ENCODE results near the gene TSR3.

Gene TSR3

GRCh38 chr16:1308036-1308976 lies 43.4 kb downstream of the TSR3 start:
- no peak for DNase-seq (ENCODE audit: low read depth)

- no peak for DNase-seq (ENCODE audit: low read depth)
These were observed 45.3 kb downstream of the TSR3 start for GRCh38 chr16:1306334-1306733.

GRCh38 chr16:1305823-1306222 lies 45.9 kb downstream of the TSR3 start:
- no peak for DNase-seq (ENCODE audit: low read depth)

- DNase-seq (ENCODE audit: low read depth) = no peak
These were observed 50.1 kb downstream of the TSR3 start for GRCh38 chr16:1301562-1301961.

- peak; percentile 49 for DNase-seq (ENCODE audit: low read depth)
These were observed 50.8 kb downstream of the TSR3 start for GRCh38 chr16:1300664-1301476.

- DNase-seq (ENCODE audit: low read depth) = no peak
These were observed 51.8 kb downstream of the TSR3 start for GRCh38 chr16:1299868-1300203.
